Left ventricle myocardium superior (tissue), 1 donor: ENCODE results near the gene RAPGEF2. TPM values are rescaled to one million over a fixed set of nuclear protein-coding genes. Genes with fewer than 3 reads are reported as not detected.
"Not testable (repeated sequence)": the region's sequence is repeated elsewhere in the genome, so short reads cannot be mapped to it uniquely, and the experiment has no call there.

Experiments
- ATAC-seq: fragments of 200-7000 bp; cut with Tn5 transposase; one replicate; pipeline ENCODE4 v1.9.1; 2020; ENCODE audit warnings: mild to moderate bottlenecking, moderate library complexity
- DNase-seq: peaks from one replicate; pipeline ENCODE4 v3.0.0-alpha.2; 2020
- intact Hi-C: fragments of 100-400 bp; cut with micrococcal nuclease; formaldehyde crosslinking; loops from one replicate; pipeline ENCODE4 v1.11.0; 2022
- total RNA-seq: library from RNA; stranded (reverse); fragmentation: NEBNext Ultra II Directional; extraction: Animal tissue kit (Norgen Biotek cat#: 25700); gene quantifications from one replicate; pipeline ENCODE4 v1.2.1, GENCODE V29; 2021
- donor health status: DM: no; HTN: yes; CAD: no; lungs with severe emphysema.

RAPGEF2 gene
- total RNA-seq, 1 donor from 2014 or later = 42.2 TPM

DNA sequence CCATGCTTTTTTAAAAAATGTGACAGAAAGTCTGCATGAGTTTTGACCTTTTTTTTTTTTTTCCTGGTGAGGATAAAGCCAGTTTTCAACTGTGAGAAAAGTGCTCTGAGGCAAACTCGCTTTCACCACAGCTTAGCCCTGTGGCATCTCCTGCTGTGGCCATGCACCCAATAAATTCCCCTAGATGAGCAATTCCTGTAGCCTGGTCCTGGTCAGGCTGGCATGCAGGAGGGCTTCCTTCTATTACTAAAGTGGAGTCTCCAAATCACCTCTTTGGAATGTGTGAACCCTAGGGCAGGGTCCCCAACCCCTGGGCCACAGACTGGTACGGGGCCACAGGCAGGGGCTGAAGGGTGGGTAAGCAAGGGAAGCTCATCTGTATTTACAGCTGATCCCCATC is 265.4 kb downstream of the RAPGEF2 start:
- intact Hi-C loops = no loop called here

DNA sequence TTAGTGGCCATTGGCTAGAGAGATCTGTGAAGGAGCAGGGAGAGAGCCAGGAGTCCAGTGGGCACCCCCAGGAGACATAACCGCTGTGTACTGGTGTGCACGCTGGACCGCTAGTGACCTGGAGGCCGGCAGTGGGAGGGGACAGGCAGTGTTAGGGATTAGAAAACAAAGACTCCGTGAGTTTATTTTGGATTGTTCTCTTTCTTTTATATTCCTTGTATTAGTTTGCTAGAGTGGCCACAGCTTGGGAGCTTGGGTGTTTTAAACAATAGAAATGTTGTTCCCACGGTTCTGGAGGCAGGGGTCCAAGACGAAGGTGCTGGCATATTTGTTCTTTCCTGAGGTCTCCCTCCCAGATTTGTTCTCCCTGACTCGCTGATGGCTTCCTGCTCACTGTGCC is 266.4 kb downstream of the RAPGEF2 start:
- DNase-seq (no peak), ATAC-seq (no peak)
- intact Hi-C loops = no loop called here

More for the DNA sequence above, 265.4 kb downstream of the RAPGEF2 start:
- ATAC-seq (no peak), DNase-seq (no peak)

DNA sequence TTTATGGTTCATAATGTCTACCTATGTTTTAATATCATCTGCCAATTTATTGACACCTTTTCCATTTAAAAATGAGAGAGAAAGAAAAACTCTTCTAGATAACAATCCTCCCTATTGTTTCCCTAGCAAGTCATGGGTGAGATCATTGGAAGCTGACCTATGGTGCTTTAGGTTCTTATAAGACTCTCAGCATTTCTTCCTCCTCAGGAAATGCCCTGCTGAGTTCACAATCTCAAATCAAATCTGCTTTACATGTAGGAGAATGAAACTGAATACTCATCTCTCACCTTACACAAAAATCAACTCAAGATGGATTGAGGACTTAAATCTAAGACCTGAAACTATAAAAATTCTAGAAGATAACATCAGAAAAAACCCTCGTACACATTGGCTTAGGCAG is 267.4 kb downstream of the RAPGEF2 start:
- ATAC-seq = no peak
- intact Hi-C loops = no loop called here
- no peak for DNase-seq

DNA sequence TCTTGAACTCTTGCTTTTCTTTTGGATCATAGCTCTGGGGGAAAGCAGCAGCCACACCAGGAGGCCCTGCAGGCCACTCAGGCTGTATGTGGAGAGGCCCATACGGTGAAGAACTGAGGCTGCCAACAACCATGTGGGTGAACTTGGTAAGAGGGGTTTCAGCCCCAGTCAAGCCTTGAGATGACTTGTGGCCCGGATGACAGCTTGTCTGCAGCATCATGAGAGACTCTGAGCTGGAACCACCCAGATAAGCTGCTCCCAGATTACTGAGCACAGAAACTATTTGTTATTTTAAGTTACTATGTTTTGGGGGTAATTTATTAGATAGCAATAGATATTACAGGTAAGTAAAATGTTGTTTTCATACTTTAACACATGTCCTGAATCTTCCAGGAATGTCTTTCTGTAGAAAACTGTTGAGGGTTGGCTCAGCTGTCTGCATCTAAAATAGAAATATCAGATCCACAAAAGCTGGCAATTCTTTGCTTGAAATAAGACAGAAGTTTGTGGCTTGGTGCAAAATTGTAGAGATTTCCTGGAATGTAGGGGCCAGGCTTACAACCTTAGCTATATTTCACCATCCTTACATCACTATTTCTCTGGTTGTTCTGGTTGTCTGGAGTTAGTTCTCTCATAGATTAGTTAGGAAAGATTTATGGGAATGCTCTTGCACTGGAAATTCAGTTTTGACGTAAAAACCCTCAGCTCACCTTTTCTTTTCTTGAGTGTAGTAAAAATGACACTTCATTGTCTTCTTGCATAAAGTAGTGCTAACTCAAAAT is 272.1 kb downstream of the RAPGEF2 start:
- no peak for DNase-seq
- ATAC-seq = no peak
- intact Hi-C loops = no loop called here

DNA sequence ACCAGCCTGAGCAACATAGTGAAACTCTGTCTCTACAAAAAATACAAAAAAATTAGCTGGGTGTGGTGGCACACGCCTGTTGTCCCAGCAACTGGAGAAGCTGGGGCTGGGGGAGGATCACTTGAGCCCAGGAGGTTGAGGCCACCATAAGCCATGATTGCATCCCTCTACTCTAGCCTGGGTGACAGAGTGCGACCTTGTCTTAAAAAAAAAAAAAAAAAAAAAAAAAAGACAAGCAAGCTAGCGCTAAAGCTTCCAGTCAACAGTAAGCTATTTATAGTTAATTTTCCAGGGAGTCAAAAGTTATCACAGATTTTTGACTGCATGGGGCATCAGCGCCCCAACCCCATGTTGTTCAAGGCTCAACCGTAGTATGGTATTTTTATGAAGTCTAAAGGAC is 273.4 kb downstream of the RAPGEF2 start:
- ATAC-seq (peak; percentile 26), DNase-seq (no peak)
- intact Hi-C loops = no loop called here

DNA sequence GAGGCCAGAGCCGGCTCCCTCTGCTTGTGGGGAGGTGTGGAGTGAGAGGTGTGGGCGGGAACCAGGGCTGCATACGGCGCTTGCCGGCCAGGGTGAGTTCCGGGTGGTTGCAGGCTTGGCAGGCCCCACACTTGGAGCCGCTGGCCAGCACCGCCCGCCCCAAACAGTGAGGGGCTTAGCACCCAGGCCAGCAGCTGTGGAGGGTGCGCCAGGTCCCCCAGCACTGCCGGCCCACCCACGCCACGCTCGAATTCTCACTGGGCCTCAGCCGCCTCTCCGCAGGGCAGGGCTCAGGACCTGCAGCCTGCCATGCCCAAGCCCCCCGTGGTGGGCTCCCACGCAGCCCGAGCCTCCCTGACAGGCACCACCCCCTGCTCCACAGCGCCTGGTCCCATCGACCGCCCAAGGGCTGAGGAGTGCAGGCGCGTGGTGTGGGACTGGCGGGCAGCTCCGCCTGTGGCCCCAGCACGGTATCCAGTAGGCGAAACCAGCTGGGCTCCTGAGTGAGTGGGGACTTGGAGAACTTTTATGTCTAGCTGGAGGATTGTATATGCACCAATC is 275.3 kb downstream of the RAPGEF2 start:
- ATAC-seq (no peak), DNase-seq (no peak)
- intact Hi-C loops = no loop called here

DNA sequence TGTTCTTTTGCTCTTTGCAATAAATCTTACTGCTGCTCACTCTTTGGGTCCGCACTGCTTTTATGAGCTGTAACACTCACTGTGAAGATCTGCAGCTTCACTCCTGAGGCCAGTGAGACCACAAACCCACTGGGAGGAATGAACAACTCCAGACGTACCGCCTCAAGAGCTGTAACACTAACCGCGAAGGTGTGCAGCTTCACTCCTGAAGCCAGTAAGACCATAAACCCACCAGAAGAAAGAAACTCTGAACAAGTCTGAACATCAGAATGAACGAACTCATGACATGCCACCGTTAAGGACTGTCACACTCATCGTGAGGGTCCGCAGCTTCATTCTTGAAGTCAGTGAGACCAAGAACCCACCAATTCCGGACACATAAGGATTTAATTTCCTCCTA is 276.2 kb downstream of the RAPGEF2 start:
- intact Hi-C loops, DNase-seq, ATAC-seq: not testable (repeated sequence)

DNA sequence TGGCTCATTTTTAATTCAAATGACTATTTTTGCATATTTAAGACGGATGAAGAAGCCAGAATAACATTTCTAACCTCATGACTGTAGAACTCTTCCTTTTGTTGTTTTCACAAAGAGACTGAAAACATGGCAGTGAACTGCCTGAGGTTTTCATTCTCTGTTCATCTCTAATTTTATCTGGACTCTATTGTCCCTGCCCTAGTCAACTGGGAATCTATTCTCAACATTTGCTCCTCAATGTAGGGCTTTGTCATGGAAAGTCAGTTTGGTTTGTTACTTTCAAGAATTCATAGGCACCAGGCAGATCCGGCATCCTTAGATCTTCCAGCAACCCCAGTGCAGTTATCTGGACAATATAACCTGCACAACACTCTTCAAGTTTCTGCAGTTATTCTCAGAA is 277.0 kb downstream of the RAPGEF2 start:
- DNase-seq = no peak
- intact Hi-C loops = no loop called here
- ATAC-seq = no peak

DNA sequence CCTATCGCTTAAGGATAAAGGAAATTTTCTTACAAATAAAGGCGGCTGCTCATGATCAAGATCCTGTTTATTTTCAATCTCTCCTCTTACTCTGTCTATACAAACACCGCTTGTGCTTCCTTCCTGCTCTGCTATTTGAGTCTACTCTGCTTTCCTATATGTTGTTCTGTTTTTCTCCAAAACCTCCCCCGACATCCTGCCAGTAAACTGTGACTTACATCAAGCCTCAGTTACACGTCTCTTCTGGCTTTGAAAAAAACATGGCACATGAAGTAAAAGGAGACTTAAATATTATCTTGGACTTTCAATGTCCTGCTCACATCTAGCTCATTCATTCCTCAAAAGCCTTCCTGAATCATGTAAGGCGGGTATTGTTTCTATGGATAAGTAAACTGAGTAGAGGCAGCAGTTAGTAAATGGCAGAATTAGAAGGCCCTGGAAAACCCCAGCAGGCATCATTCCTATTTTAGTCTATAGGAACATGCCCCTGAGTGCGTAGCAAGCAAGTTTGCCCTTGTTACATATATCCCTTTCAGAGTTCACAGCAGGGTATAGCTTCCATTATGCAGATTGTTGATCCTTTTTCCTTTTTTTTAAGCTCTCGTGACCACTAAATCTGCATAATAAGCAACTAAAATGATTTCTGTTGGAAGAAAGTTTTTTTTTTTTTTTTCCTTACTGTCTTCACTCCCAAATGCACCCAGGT is 280.1 kb downstream of the RAPGEF2 start:
- DNase-seq (no peak), ATAC-seq (no peak)
- intact Hi-C loops = no loop called here

DNA sequence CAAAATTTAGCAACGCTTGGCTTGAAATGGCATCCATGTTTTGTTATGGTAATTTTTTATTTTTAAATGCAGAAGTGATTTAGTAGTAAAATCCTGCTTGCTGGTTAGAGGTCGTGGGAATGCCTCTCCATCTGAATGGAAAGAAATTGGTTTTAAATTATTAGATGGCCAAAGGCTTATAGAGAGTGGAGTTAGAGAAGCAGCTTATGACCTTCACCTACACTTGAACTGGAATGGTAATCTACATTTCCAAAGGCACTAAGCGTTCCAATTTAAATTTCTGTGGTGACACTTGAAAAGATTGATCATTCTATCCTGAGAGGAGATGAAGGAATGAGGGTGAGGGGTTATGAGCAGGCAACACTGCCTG is 280.7 kb downstream of the RAPGEF2 start:
- ATAC-seq (no peak), DNase-seq (no peak)
- intact Hi-C loops = no loop called here

DNA sequence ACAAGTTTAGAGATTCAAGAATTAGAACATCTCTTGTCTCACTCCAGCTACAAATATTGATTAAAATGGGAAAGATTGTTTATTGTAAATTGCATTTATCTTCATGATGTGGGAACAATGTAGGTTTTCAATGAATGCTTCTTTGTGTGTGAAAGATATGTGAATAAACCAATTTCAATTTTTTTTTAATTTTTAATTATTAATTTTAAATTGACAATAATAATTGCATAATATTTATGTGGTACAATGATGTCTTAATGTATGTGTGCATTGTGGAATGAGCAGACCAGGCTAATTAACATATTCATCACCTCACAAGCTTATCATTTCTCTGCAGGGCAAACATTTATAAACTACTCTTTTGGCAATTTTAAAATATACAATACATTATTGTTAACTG is 281.1 kb downstream of the RAPGEF2 start:
- intact Hi-C loops = no loop called here
- DNase-seq (no peak), ATAC-seq (no peak)

DNA sequence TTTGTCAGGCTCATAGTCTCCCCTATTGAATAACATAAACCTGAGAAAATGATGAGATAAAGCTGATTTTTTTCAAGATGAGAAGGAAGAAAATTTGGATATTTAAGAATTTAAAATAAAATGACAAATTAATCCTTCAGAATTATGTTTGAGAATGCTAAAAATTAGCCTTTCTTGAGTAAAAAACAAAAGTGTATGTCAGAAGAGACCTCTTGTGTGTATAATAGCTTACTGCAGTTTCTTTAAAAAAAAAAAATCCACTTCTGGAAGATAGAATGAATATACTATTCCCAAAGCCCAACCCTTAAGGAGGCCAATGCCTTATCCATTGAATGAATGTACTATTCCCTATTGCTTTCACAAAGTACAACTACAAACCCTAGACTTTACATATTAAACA is 281.8 kb downstream of the RAPGEF2 start:
- intact Hi-C loops = no loop called here
- DNase-seq (no peak), ATAC-seq (no peak)

DNA sequence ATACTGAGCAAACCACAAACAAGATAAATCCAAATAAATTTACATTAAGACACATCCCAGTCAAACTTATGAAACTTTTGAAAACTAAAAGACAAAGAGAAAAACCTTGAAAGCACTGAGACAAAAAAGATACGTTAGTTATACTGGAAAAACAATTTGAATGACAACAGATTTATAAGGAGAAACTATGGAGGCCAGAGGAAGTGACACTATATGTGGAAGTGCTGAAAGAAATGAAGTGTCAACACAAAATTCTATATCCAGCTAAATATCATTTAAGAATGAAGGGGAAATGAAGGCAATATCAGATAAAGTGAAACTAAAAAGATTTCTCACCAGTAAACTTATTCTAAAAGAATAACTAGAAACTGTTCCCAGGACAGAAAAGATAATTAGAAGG is 283.7 kb downstream of the RAPGEF2 start:
- intact Hi-C loops = no loop called here
- ATAC-seq = no peak
- no peak for DNase-seq

DNA sequence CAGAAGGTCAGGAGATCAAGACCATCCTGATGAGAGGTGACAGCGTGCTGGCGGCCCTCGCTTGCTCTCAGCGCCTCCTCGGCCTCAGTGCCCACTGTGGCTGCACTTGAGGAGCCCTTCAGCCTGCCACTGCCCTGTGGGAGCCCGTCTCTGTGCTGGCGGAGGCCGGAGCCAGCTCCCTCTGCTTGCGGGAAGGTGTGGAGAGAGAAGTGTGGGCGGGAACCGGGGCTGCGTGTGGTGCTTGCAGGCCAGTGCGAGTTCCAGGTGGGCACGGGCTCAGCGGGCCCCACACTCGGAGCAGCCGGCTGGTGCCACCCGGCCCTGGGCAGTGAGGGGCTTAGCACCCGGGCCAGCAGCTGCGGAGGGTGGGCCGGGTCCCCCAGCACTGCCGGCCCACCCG is 286.9 kb downstream of the RAPGEF2 start:
- no peak for DNase-seq
- intact Hi-C loops = no loop called here
- no peak for ATAC-seq

DNA sequence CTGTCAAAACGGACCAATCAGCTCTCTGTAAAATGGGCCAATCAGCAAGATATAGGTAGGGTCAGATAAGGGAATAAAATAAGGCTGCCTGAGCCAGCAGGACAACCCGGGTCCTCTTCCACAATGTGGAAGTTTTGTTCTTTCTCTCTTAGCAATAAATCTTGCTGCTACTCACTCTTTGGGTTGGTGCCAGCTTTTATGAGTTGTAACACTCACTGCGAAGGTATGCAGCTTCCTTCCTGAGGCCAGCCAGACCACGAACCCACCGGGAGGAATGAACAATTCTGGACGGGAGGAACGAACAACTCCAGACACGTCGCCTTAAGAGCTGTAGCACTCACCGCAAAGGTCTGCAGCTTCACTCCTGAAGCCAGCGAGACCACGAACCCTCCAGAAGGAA is 287.8 kb downstream of the RAPGEF2 start:
- DNase-seq (no peak), ATAC-seq (no peak)
- intact Hi-C loops = no loop called here

DNA sequence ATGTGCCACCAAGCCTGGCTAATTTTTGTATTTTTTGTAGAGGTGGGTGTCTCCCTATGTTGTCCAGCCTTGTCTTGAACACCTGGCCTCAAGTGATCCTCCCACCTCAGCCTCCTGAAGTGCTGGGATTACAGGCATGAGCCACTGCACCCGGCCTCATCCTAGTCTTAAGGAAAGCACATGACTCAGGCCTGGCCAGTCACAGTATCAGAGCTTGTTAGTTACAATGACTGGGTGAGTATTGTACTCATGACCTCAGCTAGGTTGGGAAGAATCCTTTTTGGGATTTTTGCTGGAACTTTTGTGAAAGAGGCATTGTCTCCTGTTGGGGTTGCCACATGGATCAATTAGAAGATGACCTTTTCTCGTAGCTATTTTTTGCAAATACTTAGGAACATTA is 292.8 kb downstream of the RAPGEF2 start:
- ATAC-seq (no peak), DNase-seq (no peak)
- intact Hi-C loops = no loop called here

DNA sequence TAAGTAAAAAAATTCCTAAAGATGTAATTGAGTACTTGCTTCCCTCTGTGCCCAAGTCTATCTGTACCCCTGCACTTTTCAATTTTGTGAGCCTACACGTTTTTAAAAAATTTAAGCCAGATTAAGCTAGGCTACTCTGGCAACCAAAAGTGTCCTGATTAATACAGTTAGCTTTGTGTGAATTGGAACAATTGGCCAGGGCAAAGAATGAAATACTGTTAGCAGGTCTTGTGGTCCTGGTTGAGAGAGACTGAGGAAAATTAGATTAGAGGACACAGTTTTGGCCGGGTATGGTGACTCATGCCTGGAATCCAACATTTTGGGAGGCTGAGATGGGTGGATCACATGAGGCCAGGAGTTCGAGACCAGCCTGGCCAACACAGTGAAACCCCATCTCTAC is 293.3 kb downstream of the RAPGEF2 start:
- intact Hi-C loops = no loop called here
- no peak for ATAC-seq
- DNase-seq = no peak

DNA sequence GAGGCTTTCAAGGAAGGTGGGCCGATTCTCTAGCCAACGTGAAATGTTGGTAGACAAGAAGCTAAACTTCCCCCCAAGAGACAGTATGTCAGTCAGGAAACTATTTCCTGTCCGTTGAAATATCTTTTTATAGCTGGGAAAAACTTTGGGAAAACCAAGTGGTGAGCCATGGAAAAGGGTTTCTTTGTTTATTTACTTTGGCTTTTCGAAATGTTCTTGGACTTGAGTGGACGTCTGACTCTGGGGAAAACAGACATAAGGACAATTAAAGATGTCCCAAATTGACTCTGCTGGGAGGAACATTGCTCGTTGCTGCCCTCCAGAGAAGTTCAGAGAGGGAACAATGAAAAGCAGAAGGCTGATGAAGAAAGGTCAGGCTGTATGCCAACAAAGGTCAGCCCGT is 295.4 kb downstream of the RAPGEF2 start:
- DNase-seq (no peak), ATAC-seq (peak; percentile 78)
- intact Hi-C loops = no loop called here

DNA sequence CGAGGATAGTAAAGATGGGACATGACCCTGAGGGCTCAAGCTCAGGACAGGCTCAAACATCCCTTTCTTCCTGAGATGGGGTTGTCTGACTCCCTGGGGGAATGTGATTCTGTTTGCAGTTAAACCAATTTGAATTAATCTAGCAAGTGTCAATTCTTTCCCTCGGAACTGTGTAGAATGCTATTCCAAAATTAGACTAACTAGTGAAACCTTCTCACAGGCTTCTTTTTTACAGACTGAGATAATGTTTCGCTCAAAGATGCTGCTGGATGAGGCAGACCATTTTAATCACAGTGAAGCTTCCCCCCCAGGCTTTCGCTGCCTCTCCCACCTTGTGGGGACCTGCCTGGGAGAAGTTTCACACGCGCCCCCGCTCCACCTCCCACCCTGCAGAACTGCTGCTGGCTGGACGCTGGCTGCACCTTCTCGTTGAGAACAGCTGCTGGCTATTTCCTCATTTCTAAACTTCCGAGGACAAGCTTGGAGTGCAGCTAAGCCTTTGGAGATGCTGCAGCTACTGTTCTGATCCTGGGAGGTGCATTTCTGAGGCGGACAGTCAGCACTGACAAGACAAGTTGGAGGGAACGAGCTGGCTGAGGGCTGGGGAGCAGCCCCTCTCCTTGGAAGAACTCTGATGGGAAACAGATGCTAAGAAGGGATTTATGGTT is 297.8 kb downstream of the RAPGEF2 start:
- DNase-seq (peak; percentile 36), ATAC-seq (peak; percentile 61)

DNA sequence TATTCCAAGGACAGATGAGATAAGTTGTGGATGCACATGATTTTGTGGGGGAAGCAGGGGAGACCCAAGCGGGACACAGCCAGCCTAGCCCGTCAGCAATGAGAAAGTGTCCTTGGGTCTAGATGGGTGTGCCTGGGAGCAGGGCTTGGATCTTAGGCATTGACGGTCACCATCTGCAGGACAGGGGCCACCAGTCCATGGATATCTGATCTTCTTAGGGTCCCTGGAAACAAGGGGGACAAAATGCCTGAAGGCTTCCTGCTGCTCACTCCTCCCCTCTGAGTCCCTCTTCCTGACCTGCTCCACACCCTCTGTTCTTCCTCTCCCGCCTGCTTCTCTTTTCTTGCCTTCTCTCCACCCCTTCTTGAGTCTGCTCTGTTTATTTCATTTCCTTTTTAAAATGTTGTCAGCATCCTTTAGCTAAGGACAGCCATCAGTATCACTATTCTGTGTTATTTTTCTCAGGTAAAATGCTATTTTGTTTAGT is 298.4 kb downstream of the RAPGEF2 start:
- DNase-seq = no peak
- intact Hi-C loops = no loop called here
- ATAC-seq = peak; percentile 62

More for the DNA sequence above, 297.8 kb downstream of the RAPGEF2 start:
- intact Hi-C loops = no loop called here
